SK-N-MC (cell line): Measurements from ENCODE around the gene ZMYND10.

Source experiments
- EZH2 ChIP-seq: fragments of 200-600 bp; sonication (generic); IDR thresholded peaks from one replicate; pipeline ENCODE4 v1.6.1; 2017; ENCODE audit warnings: antibody characterized with exemption
- POLR2AphosphoS5 ChIP-seq: IDR thresholded peaks from 2 replicates; pipeline ENCODE4 v1.6.1; 2012; ENCODE audit warnings: mild to moderate bottlenecking, low read depth, low read length, borderline replicate concordance

DNA sequence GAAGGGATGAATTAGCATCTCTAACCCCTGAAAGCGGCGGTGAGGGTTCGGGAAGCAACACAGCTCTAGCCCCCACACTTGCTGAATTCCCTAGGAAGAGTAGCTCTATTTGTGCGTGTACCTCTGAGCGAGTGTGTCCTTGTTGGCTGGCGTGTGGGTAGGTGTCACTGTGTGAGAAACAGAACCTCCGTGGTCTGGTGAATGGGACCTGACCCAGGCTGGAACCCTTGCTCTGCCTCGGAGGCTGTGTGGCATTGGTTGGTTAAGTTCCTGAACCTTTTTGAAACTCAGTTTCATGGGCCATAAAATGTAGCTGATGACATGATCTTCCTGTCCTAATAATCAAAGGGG is 14.2 kb upstream of the ZMYND10 start:
- TF ChIP-seq POLR2AphosphoS5 (no peak), EZH2 (no peak)
